Mesothelial cell of epicardium (in vitro differentiated cells): Measurements from ENCODE around the gene NSRP1. TPM values are rescaled to one million over a fixed set of nuclear protein-coding genes. Genes with fewer than 3 reads are reported as not detected.
"Not testable (repeated sequence)": the region's sequence is repeated elsewhere in the genome, so short reads cannot be mapped to it uniquely, and the experiment has no call there.

Experiments
- DNase-seq, 2 experiments: peaks; one replicate each; pipeline ENCODE4 v3.0.0; 2021; ENCODE audit warnings: low spot score in 2 of 2; ENCODE audit not compliant: unreplicated experiment in 2 of 2
- H3K27ac Mint-ChIP-seq: 2 replicates; pipeline ENCODE4 v1.8.0; 2021; ENCODE audit warnings: mixed read lengths
- H3K27me3 Mint-ChIP-seq: 2 replicates; pipeline ENCODE4 v1.8.0; 2021; ENCODE audit warnings: low read depth, mixed read lengths
- H3K36me3 Mint-ChIP-seq: 2 replicates; pipeline ENCODE4 v1.8.0; 2021; ENCODE audit warnings: mixed read lengths
- H3K4me1 Mint-ChIP-seq: 2 replicates; pipeline ENCODE4 v1.8.0; 2021; ENCODE audit warnings: mixed read lengths
- H3K4me3 Mint-ChIP-seq: 2 replicates; pipeline ENCODE4 v1.8.0; 2021; ENCODE audit warnings: mild to moderate bottlenecking, moderate library complexity, mixed read lengths
- H3K9me3 Mint-ChIP-seq: 2 replicates; pipeline ENCODE4 v1.8.0; 2021; ENCODE audit warnings: mixed read lengths
- CTCF ChIP-seq: fragments of 200-600 bp; sonication (generic); IDR thresholded peaks from one replicate; pipeline ENCODE4 v1.5.0; 2021; ENCODE audit warnings: antibody characterized with exemption; ENCODE audit not compliant: unreplicated experiment
- total RNA-seq: library from RNA; stranded (reverse); gene quantifications from 3 replicates; pipeline ENCODE4 v1.2.1, GENCODE V29; 2021

Gene NSRP1
- total RNA-seq, 1 donor from 2014 or later = 32.7 TPM

- TF ChIP-seq CTCF = no peak
- Mint-ChIP-seq H3K27ac (no peak overlapping the region), H3K27me3 (no peaks in the 10 kb centered on the region), H3K9me3 (no peaks in the 10 kb centered on the region), H3K4me3 (no peak overlapping the region), H3K4me1 (no peaks in the 10 kb centered on the region), H3K36me3 (peaks cover 24% of the 10 kb centered on the region)
- DNase-seq = no peak
These were observed 13.5 kb downstream of the NSRP1 start for GRCh38 chr17:30130121-30130520.

DNA sequence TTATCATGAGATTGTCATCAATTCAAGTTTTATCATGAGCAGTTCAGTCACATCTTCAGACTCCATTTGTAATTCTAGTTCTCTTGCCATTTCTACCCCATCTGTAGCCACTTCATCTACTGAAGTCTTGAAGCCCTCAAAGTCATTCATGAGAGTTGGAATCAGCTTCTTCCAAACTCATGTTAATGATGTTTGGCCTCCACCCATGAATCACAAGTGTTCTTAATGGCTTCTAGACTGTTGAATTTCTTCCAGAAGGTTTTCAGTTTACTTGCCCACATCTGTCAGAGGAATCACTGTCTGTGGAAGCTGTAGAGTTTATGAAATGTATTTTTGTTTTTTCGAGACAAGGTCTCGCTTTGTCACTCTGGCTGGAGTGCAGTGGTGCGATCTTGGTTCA, 16.0 kb downstream of the NSRP1 start:
- DNase-seq = no peak
- H3K4me1 Mint-ChIP-seq = no peaks in the 10 kb centered on the region
- no peaks in the 10 kb centered on the region for H3K27me3 Mint-ChIP-seq
- no peak overlapping the region for H3K4me3 Mint-ChIP-seq
- H3K9me3 Mint-ChIP-seq = no peaks in the 10 kb centered on the region
- H3K36me3 Mint-ChIP-seq = peaks cover 24% of the 10 kb centered on the region
- no peak overlapping the region for H3K27ac Mint-ChIP-seq
- no peak for TF ChIP-seq CTCF

GRCh38 chr17:30133197-30133596, 16.6 kb downstream of the NSRP1 start:
- Mint-ChIP-seq H3K27ac (no peak overlapping the region), H3K27me3 (no peaks in the 10 kb centered on the region), H3K36me3 (peaks cover 25% of the 10 kb centered on the region), H3K4me3 (no peak overlapping the region), H3K9me3 (no peaks in the 10 kb centered on the region), H3K4me1 (no peaks in the 10 kb centered on the region)
- TF ChIP-seq CTCF = no peak
- no peak for DNase-seq

- no peak overlapping the region for H3K27ac Mint-ChIP-seq
- TF ChIP-seq CTCF = no peak
- H3K36me3 Mint-ChIP-seq = peaks cover 30% of the 10 kb centered on the region
- H3K4me3 Mint-ChIP-seq = no peak overlapping the region
- no peaks in the 10 kb centered on the region for H3K9me3 Mint-ChIP-seq
- DNase-seq = no peak
- no peaks in the 10 kb centered on the region for H3K4me1 Mint-ChIP-seq
- H3K27me3 Mint-ChIP-seq = no peaks in the 10 kb centered on the region
These were observed 17.9 kb downstream of the NSRP1 start for GRCh38 chr17:30134551-30134950.

DNA sequence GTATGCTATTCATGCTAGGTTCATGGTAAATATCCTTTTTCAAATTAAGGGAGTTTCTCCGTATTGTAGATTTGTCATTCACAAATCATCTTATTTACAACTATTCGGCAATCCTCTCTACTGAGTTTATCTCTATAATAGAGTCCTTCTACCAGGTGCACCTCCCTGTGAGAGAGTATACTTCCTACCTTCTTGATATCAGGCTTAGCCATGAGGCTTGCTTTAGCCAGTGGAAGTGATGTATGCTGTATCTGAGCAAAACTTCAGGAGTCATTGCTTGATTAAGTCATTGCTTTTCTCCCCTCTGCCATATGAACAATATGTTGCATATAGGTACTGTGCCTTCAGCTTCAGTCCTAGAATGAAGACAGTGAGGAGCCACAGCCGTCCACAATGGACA, 20.5 kb downstream of the NSRP1 start:
- Mint-ChIP-seq H3K4me1 (no peaks in the 10 kb centered on the region), H3K36me3 (peaks cover 27% of the 10 kb centered on the region), H3K27me3 (no peaks in the 10 kb centered on the region), H3K4me3 (no peak overlapping the region), H3K9me3 (no peaks in the 10 kb centered on the region), H3K27ac (no peak overlapping the region)
- no peak for TF ChIP-seq CTCF
- no peak for DNase-seq

- peak overlapping the region; percentile 14 for H3K27ac Mint-ChIP-seq
- H3K9me3 Mint-ChIP-seq, DNase-seq: not testable (repeated sequence)
These were observed 31.2 kb downstream of the NSRP1 start for GRCh38 chr17:30147860-30148259.

More at GRCh38 chr17:30147860-30148259, 31.2 kb downstream of the NSRP1 start:
- H3K36me3 Mint-ChIP-seq = peaks cover 10% of the 10 kb centered on the region
- not testable (repeated sequence) for H3K4me1 Mint-ChIP-seq, H3K4me3 Mint-ChIP-seq, H3K27me3 Mint-ChIP-seq
